Suprapubic skin (tissue), 4 donors: ENCODE data around the gene DCAF8.

Experiments
- CTCF ChIP-seq, 2 donors: fragments of 200-600 bp in 1 of 2; fragments of 450-650 bp in 1 of 2; sonication (generic) in 1 of 2; IDR thresholded peaks; one replicate each; pipeline ENCODE4 v1.5.1; 2016 to 2019; ENCODE audit warnings: antibody characterized with exemption in 2 of 2, mild to moderate bottlenecking in 1 of 2, moderate library complexity in 1 of 2
- POLR2A ChIP-seq, 2 donors: fragments of 450-650 bp; IDR thresholded peaks; one replicate each; pipeline ENCODE4 v1.6.1; 2017; ENCODE audit warnings: antibody characterized with exemption in 2 of 2, mild to moderate bottlenecking in 2 of 2, moderate library complexity in 2 of 2
- POLR2AphosphoS5 ChIP-seq, 3 donors: sonication (generic); formaldehyde crosslinking; IDR thresholded peaks; one replicate each; pipeline ENCODE4 v1.6.1; 2017; ENCODE audit warnings: antibody characterized with exemption in 3 of 3

- no peak for TF ChIP-seq POLR2A (IDR thresholded peaks at IDR 0.05)
- no peak for TF ChIP-seq CTCF (IDR thresholded peaks at IDR 0.05)
- no peak for TF ChIP-seq POLR2AphosphoS5 (IDR thresholded peaks at IDR 0.05)
Observed at GRCh38 chr1:160256396-160257046, 5.8 kb downstream of the DCAF8 start.
